SK-N-SH treated with all-trans-retinoic acid at 6 μM for 48 hours (cell line): ENCODE data around the gene ZBTB48.

ENCODE experiments used
- ARNTL ChIP-seq: fragments of 450-650 bp; formaldehyde crosslinking; IDR thresholded peaks from 2 replicates; pipeline ENCODE4 v1.5.0; 2020; ENCODE audit warnings: low read depth, mild to moderate bottlenecking, moderate library complexity, borderline replicate concordance
- BACH2 ChIP-seq: fragments of 250-450 bp; sonication (Bioruptor Pico); IDR thresholded peaks from 2 replicates; pipeline ENCODE4 v1.9.0; 2021; ENCODE audit warnings: mild to moderate bottlenecking, borderline replicate concordance
- ISL1 ChIP-seq: fragments of 250-450 bp; sonication (Bioruptor Pico); IDR thresholded peaks from 2 replicates; pipeline ENCODE4 v2.1.2; 2022; ENCODE audit warnings: mild to moderate bottlenecking, moderate library complexity
- OSR1 ChIP-seq: fragments of 250-450 bp; sonication (Bioruptor Pico); IDR thresholded peaks from 2 replicates; pipeline ENCODE4 v1.8.0; 2022; ENCODE audit warnings: moderate library complexity, mild to moderate bottlenecking, inconsistent platforms
- RARB ChIP-seq: fragments of 250-450 bp; sonication (Bioruptor Pico); IDR thresholded peaks from 2 replicates; pipeline ENCODE4 v1.8.0; 2021; ENCODE audit warnings: mild to moderate bottlenecking, moderate library complexity
- TCF4 ChIP-seq: fragments of 250-450 bp; sonication (Bioruptor Pico); IDR thresholded peaks from 2 replicates; pipeline ENCODE4 v1.8.0; 2021; ENCODE audit warnings: mild to moderate bottlenecking, moderate library complexity, borderline replicate concordance
- TOX ChIP-seq: fragments of 250-450 bp; sonication (Bioruptor Pico); IDR thresholded peaks from 2 replicates; pipeline ENCODE4 v1.8.0; 2021; ENCODE audit warnings: mild to moderate bottlenecking, moderate library complexity, borderline replicate concordance
- ZFP30 ChIP-seq: fragments of 450-650 bp; formaldehyde crosslinking; IDR thresholded peaks from 2 replicates; pipeline ENCODE4 v1.5.0; 2022; ENCODE audit warnings: mild to moderate bottlenecking, moderate library complexity
- ZNF565 ChIP-seq: fragments of 450-650 bp; formaldehyde crosslinking; conservative IDR thresholded peaks from 2 replicates; pipeline ENCODE4 v1.5.0; 2020; ENCODE audit warnings: low read depth, mild to moderate bottlenecking, moderate library complexity
- TF ChIP-seq, protein P1 (sequence below): fragments of 250-450 bp; sonication (Bioruptor Pico); IDR thresholded peaks from 2 replicates; pipeline ENCODE4 v1.8.0; 2020; ENCODE audit warnings: mild to moderate bottlenecking, moderate library complexity, borderline replicate concordance
- TF ChIP-seq, protein P2 (sequence below): fragments of 250-450 bp; sonication (Bioruptor Pico); IDR thresholded peaks from 2 replicates; pipeline ENCODE4 v1.5.1; 2020; ENCODE audit warnings: low read depth, mild to moderate bottlenecking, moderate library complexity

DNA sequence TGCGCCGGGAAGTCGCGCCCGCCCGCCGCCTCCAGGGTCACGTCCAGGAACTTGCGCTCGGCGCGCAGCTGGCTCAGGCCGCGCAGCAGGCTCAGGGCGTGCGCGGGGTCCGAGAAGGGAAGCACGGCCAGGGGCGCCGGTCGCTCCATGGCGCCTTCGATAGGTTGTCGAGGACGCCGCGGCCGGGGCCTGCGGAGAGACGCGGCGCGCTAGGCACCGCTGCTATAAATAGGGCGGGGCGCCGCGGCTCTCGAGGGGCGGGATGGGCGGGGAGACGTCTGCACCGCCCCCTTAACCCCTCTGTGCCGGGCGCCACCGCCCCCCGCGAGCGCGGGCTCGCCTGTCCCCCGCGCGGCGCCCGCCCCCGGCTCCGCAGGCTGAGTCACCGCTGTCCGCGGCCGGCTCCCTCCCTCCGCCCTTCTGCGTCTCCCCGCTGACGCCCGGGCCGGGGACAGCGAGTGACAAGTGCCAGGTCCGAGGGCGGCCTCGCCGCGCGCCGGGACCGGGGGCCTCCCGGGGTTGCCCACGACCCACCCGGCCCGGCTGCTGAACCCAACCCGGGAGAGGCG lies 23.0 kb downstream of the ZBTB48 start, which contains the start of gene KLHL21:
- no peak for TF ChIP-seq ZFP30
- no peak for TF ChIP-seq ZNF565 (CRISPR knock-in tag)
- TF ChIP-seq RARB: no peak
- TF ChIP-seq, protein P1, sequence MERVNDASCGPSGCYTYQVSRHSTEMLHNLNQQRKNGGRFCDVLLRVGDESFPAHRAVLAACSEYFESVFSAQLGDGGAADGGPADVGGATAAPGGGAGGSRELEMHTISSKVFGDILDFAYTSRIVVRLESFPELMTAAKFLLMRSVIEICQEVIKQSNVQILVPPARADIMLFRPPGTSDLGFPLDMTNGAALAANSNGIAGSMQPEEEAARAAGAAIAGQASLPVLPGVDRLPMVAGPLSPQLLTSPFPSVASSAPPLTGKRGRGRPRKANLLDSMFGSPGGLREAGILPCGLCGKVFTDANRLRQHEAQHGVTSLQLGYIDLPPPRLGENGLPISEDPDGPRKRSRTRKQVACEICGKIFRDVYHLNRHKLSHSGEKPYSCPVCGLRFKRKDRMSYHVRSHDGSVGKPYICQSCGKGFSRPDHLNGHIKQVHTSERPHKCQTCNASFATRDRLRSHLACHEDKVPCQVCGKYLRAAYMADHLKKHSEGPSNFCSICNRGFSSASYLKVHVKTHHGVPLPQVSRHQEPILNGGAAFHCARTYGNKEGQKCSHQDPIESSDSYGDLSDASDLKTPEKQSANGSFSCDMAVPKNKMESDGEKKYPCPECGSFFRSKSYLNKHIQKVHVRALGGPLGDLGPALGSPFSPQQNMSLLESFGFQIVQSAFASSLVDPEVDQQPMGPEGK (CRISPR knock-in tag): no peak
- TF ChIP-seq, protein P2, sequence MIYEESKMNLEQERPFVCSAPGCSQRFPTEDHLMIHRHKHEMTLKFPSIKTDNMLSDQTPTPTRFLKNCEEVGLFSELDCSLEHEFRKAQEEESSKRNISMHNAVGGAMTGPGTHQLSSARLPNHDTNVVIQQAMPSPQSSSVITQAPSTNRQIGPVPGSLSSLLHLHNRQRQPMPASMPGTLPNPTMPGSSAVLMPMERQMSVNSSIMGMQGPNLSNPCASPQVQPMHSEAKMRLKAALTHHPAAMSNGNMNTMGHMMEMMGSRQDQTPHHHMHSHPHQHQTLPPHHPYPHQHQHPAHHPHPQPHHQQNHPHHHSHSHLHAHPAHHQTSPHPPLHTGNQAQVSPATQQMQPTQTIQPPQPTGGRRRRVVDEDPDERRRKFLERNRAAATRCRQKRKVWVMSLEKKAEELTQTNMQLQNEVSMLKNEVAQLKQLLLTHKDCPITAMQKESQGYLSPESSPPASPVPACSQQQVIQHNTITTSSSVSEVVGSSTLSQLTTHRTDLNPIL: no peak
- no peak for TF ChIP-seq ARNTL
- no peak for TF ChIP-seq BACH2 (CRISPR knock-in tag)
- TF ChIP-seq TOX (CRISPR knock-in tag): no peak
- no peak for TF ChIP-seq ISL1 (CRISPR knock-in tag)
- no peak for TF ChIP-seq OSR1 (CRISPR knock-in tag)
- TF ChIP-seq TCF4 (CRISPR knock-in tag): no peak
